ENCODE data around the gene OR1F1.
A peak's percentile ranks its signal among the peaks of the same experiment; 100 is the strongest.
"Not testable (repeated sequence)": the region's sequence is repeated elsewhere in the genome, so short reads cannot be mapped to it uniquely, and the experiment has no call there.

OR1F1 gene

DNA sequence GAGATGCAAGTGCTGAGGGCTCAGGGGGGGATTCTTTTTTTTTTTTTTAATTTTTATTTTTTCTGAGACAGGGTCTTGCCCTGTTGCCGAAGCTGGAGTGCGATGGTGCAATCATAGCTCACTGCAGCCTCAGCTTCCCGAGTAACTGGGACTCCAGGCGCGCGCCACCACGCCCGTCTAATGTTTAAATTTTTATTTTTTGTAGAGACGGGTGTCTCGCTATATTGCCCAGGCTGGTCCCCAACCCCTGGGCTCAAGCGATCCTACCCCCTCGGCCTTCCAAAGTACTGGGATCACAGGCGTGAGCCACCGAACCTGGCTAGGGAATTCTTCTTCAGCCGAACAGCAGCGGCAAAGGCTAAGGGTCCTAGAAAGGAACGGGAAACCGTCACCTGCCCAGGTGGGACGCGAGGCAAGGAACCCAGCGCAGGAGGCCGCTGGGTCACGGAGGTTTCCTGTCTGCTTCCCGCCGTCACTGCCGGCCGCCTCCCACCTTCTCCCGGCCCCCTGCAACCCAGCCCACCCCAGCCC, 13.3 kb upstream of the OR1F1 start:
- ATAC-seq (replicated peaks): no peak
- H3K27ac Mint-ChIP-seq: peak overlapping the region; percentile 91
- no peaks in the 10 kb centered on the region for H3K9me3 Mint-ChIP-seq
- peaks cover 68 to 86% of the 10 kb centered on the region in 2 donors for H3K27me3 Mint-ChIP-seq
- peaks cover 2 to 3% of the 10 kb centered on the region in 2 donors for H3K36me3 Mint-ChIP-seq
- no peak for DNase-seq
- peak overlapping the region; percentile 70 to 73 for H3K4me3 Mint-ChIP-seq
- H3K4me1 Mint-ChIP-seq: peaks cover 26 to 35% of the 10 kb centered on the region in 2 donors

DNA sequence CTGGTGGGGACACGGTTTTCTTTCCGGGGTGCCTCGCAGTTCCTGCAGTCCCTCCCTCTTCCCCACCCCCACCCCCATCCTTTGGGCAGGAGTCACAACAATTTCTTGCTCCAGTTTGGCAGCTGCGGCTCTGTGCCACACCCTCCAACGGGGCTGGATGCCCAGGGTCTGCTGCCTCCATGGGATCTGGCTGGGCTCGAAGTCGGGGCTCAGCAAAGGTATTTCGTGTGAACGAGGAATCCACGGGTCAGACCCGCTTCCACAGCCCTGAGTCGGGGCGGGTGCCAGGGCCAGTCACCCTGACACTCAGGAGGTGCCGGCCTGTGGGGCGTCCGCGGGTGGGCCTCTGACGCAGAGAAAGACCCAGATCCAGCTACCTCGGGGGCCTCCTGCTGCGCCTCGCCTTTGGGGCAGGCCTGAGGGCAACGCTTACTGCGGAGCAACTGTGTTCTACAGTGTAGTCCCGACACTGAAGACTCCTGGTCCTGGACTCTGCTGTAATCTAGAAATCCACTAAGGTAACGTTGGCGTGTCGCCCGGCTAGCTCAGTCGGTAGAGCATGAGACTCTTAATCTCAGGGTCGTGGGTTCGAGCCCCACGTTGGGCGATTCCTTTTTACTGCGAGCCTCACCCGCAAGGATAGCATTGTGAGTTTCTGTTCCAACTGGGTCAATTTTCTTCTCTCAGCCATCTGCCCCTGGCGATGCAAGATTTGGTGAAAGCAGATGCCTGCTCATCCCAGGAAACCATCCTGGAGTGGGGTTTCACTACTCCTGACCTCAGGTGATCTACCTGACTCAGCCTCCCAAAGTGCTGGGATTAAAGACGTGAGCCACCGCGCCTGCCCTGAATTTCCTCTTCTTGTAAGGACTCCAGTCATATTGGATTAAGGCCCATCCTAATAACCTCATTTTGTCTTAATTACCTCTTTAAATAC, 12.6 kb upstream of the OR1F1 start:
- ATAC-seq (replicated peaks) (no peak), DNase-seq (no peak)
- peak overlapping the region in 1 of 2 donors; percentile 13 for H3K4me3 Mint-ChIP-seq
- peaks cover 26 to 32% of the 10 kb centered on the region in 2 donors for H3K4me1 Mint-ChIP-seq
- peak overlapping the region; percentile 81 for H3K27ac Mint-ChIP-seq
- H3K9me3 Mint-ChIP-seq: no peaks in the 10 kb centered on the region
- H3K27me3 Mint-ChIP-seq: peaks cover 69 to 85% of the 10 kb centered on the region in 2 donors
- H3K36me3 Mint-ChIP-seq: peaks cover 2 to 3% of the 10 kb centered on the region in 2 donors

DNA sequence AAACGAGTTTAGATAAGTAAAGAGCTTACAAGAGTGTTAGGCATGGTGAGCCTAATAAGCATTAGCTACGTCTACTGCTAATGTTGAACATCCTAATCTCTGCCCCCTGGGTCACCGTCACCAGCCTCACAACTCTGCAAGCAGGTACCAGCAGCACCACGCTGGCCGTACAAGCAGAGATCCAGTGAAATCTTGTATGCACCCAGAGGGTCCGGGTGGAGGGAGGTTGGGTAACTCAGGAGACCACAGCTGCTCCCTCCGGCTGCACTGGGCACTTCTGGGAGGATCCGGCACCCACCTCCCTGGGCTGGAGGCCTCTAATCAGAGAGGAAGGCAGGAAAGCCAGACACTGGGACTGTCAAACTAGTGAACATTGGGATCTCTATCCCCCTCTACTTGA, 8.4 kb upstream of the OR1F1 start:
- peaks cover 0 to 5% of the 10 kb centered on the region in 2 donors for H3K9me3 Mint-ChIP-seq
- no peak for DNase-seq
- H3K4me3 Mint-ChIP-seq: no peak overlapping the region
- peaks cover 10 to 11% of the 10 kb centered on the region in 2 donors for H3K36me3 Mint-ChIP-seq
- no peak overlapping the region for H3K27ac Mint-ChIP-seq
- peaks cover 80 to 89% of the 10 kb centered on the region in 2 donors for H3K27me3 Mint-ChIP-seq
- no peak for ATAC-seq (replicated peaks)
- peaks cover 19 to 21% of the 10 kb centered on the region in 2 donors for H3K4me1 Mint-ChIP-seq

DNA sequence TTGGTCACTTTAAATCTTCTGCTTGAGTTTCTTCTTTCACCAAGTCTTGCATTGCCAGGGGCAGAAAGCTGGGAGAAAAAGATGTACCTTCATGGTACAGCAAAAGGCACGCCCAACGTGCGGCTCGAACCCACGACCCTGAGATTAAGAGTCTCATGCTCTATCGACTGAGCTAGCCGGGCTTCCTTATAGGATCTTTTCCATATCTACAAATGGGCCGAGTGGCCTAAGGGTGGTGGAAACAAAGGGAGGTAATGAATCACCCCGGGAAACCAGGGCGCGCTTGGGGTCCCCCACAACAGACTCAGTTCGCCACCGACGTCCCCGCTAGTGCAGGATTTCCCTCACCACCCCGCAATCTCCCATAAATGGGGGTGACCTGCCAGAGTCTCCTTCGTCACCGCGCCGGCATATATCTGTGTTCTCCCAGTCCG, 7.5 kb upstream of the OR1F1 start:
- Mint-ChIP-seq H3K27ac (no peak overlapping the region), H3K27me3 (peaks cover 78 to 86% of the 10 kb centered on the region in 2 donors), H3K36me3 (peaks cover 10 to 11% of the 10 kb centered on the region in 2 donors), H3K4me3 (no peak overlapping the region), H3K9me3 (peaks cover 0 to 5% of the 10 kb centered on the region in 2 donors), H3K4me1 (peaks cover 19 to 21% of the 10 kb centered on the region in 2 donors)
- ATAC-seq (replicated peaks) (no peak), DNase-seq (no peak)

DNA sequence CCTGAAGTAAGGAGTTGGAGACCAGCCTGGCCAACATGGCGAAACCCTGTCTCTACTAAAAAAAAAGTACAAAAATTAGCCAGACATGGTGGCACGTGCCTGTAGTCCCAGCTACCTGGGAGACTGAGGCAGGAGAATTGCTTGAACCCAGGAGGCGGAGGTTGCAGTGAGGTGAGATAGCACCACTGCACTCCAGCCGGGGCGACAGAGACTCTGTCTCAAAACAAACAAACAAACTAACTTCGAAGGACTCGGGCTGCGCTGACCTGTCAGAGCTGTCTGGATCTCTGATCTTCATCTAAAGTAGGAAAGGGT, 5.8 kb upstream of the OR1F1 start:
- Mint-ChIP-seq H3K36me3 (peaks cover 10 to 11% of the 10 kb centered on the region in 2 donors), H3K4me1 (peaks cover 16 to 21% of the 10 kb centered on the region in 2 donors), H3K27me3 (peaks cover 84 to 87% of the 10 kb centered on the region in 2 donors), H3K27ac (peak overlapping the region; percentile 92), H3K4me3 (peak overlapping the region; percentile 86 to 88)
- not testable (repeated sequence) for H3K9me3 Mint-ChIP-seq; ATAC-seq (replicated peaks); DNase-seq

DNA sequence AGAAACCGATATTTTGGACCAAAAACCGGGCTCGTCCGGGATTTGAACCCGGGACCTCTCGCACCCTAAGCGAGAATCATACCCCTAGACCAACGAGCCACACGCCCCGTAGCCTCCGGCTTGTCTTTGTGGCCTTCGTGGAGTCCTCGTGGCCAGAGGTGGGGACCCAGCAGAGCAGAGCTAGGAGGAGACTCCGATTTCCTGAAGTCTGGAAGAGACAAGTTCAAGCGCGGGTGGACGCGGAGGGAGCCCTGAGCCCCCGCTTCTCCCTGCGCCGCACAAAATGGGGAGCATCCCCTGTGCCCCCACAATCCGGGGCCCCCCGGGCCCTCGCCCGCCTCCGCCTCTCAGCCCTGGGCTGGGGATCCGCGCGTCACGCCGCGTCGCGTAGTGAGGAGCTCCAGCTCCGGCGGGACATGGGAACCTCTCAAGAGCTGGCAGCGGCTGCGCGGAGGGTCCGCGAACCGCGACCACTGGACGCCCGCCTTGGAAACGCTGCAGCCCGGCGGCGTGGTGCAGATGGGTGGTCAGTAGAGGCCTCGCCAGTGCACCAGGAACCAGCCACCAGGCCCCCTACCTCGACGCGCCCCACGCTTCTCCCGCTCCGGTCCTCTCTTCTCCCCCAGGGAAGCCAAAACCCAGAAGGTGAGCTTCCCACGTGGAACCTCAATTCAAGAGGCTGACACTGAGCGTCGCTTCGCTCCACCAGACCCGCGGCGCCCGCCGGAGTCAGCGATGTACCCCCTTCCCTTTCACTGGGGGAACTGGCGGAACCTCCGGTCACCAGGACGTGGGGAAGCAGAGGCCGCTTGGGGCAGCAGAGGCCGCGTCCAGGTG, 5.2 kb upstream of the OR1F1 start:
- peaks cover 2 to 5% of the 10 kb centered on the region in 2 donors for H3K9me3 Mint-ChIP-seq
- H3K27ac Mint-ChIP-seq: peak overlapping the region; percentile 92
- H3K36me3 Mint-ChIP-seq: peaks cover 10 to 14% of the 10 kb centered on the region in 2 donors
- H3K4me1 Mint-ChIP-seq: peaks cover 18 to 24% of the 10 kb centered on the region in 2 donors
- H3K27me3 Mint-ChIP-seq: peaks cover 84 to 87% of the 10 kb centered on the region in 2 donors
- DNase-seq (no peak), ATAC-seq (replicated peaks) (peak; percentile 58 to 68)
- peak overlapping the region; percentile 86 to 88 for H3K4me3 Mint-ChIP-seq

DNA sequence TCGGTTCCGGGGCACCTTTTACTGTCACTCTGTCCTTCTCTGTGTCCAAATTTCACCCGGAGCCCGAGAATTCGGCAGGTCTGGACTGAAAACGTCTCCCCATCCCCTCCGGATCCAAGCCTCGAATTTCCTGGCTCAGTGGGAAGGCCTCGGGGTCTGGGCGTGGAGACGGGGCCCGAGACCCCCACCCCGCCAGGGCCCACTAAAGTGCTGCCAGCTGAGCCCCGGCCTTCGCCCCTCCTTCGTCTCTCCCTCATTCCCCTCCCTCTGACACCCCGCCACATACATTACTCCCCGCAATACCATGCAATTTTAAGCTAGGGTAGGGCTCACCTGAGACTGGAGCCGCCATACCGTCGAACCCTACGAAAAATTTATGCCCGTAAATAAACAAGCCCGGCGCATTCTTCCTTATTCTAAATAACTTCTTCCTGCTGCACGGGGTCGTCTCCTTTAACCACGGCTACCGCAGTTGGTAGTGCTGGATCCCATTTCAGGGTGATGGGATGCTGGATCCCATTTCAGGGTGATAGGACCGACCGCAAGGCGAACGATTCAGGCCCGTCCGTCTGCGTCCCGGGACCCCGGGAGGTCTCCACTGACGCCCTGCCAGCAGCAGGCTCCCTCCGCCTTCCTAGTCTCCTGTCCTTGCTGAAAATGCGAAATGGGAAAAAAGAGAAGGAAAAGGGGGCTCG, 4.4 kb upstream of the OR1F1 start:
- H3K4me1 Mint-ChIP-seq: peaks cover 19 to 30% of the 10 kb centered on the region in 2 donors
- peak overlapping the region; percentile 86 to 88 for H3K4me3 Mint-ChIP-seq
- DNase-seq (no peak), ATAC-seq (replicated peaks) (no peak)
- peaks cover 83 to 90% of the 10 kb centered on the region in 2 donors for H3K27me3 Mint-ChIP-seq
- H3K9me3 Mint-ChIP-seq: peaks cover 2 to 5% of the 10 kb centered on the region in 2 donors
- H3K36me3 Mint-ChIP-seq: peaks cover 10 to 18% of the 10 kb centered on the region in 2 donors
- peak overlapping the region; percentile 90 for H3K27ac Mint-ChIP-seq

DNA sequence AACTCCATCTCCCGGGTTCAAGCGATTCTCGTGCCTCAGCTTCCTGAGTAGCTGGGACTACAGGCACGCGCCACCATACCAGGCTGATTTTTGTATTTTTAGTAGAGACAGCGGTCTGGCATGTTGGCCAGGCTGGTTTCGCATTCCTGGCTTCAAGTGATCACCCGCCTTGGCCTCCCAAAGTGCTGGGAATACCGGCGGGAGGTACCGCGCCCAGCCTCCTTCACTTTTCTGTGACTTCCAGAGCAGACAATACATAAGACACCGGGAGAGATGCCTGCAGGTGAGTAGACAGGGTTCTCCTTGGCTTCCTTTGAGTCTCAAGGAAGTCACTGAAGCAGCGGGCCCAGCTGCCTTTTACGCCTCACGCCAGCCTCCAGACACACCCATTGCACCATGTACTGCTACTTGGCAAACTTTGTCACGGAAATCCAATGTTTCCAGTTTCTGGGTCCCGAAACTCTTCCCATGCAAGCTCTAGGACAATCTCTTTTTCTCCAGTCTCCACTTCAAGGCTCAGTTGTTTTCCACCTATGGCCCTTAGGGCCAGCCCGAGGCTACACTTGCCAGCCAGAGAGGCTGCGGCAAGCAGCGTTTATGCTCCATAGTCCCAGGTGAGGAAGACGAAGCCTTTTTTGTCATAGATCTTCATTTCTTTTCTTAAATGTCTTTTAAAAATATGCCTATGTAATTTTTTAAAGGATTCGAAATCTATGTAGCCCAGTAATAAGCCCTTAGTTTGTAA, 886 bp upstream of the OR1F1 start:
- Mint-ChIP-seq H3K4me3 (no peak overlapping the region), H3K27me3 (peaks cover 81 to 94% of the 10 kb centered on the region in 2 donors), H3K4me1 (peaks cover 34 to 47% of the 10 kb centered on the region in 2 donors), H3K36me3 (peaks cover 10 to 21% of the 10 kb centered on the region in 2 donors), H3K27ac (peak overlapping the region; percentile 5), H3K9me3 (peaks cover 4 to 5% of the 10 kb centered on the region in 2 donors)
- ATAC-seq (replicated peaks): no peak
- DNase-seq: no peak

DNA sequence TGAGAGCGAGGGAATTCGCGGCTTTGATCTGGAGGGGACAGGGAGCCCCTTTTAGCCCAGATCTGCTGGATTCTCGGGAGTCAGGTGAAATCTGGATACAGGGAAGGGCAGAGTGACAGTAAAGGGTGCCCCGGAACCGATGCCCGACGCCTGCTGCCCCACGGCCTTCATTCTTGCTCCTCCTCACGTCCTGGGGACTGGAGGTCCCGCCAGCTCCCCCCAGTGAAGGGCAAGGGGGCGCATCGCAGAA, 596 bp downstream of the OR1F1 start:
- ATAC-seq (replicated peaks): peak in 1 of 2 donors; percentile 2
- Mint-ChIP-seq H3K27ac (peak overlapping the region; percentile 96), H3K4me3 (peak overlapping the region; percentile 60 to 79), H3K4me1 (peaks cover 24 to 34% of the 10 kb centered on the region in 2 donors), H3K9me3 (peaks cover 4 to 5% of the 10 kb centered on the region in 2 donors), H3K36me3 (peaks cover 5 to 15% of the 10 kb centered on the region in 2 donors), H3K27me3 (peaks cover 69 to 94% of the 10 kb centered on the region in 2 donors)
- DNase-seq: no peak

DNA sequence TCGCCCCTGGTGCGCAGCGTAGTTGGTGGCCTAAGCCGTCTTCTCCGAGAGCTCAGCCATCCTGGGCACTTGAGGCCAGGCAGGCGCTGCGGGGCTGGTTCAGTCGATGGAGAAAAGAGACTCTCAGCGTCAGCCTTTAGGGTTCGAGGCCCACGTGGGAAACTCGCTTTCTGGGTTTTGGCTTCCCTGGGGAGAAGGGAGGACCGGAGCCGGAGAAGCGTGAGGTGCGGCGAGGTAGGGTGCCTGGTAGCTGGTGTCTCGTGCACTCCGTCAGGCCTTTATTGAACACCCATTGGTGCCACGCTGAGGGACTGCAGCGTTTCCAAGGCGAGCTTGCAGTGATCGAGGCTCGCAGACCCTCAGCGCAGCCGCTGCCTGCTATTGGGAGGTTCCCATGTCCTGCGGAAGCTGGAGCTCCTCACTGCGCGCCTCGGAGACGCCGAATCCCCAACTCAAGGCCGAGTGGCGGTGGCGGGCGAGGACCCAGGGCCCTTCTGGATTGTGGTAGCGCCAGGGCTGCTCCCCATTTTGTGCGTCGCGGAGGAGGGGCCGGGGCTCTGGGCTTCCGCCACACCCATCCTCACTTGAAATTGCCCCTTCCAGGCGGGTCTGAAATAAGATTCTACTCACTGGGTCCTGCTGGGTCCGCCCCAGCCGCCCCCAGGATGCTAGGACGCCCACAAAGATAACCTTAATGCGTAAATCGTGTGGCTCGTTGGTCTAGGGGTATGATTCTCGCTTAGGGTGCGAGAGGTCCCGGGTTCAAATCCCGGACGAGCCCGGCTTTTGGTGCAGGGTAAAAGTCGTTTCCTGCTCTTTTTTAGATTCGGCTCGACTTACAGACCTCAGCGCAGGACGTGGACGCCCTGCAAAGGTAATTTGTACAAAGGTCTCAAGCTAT, 1.2 kb downstream of the OR1F1 start:
- DNase-seq (no peak), ATAC-seq (replicated peaks) (peak; percentile 27 to 38)
- H3K9me3 Mint-ChIP-seq: peaks cover 1 to 4% of the 10 kb centered on the region in 2 donors
- peaks cover 0 to 11% of the 10 kb centered on the region in 2 donors for H3K36me3 Mint-ChIP-seq
- peaks cover 18 to 28% of the 10 kb centered on the region in 2 donors for H3K4me1 Mint-ChIP-seq
- H3K4me3 Mint-ChIP-seq: peak overlapping the region; percentile 60 to 79
- peaks cover 69 to 94% of the 10 kb centered on the region in 2 donors for H3K27me3 Mint-ChIP-seq
- H3K27ac Mint-ChIP-seq: peak overlapping the region; percentile 96

DNA sequence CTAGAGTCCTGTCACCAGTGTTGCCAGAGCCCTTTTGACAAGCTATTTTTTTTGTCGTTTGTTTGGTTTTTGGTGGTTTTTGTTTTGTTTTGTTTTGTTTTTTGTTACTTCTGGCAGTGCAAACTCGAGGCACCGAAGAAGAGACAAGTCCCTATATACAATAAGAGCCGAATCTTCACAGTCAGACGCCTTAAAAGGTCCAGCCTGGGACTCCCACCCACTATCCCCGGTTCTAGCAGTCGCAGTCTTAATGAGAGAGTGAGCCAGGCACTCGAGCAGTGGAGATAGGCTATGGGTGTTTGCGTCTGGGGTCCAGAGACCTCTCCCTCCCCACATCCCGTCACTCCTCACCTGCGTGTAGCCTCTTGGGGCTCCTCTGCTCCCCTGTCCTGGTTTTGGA, 1.9 kb downstream of the OR1F1 start:
- Mint-ChIP-seq H3K27me3 (peaks cover 70 to 95% of the 10 kb centered on the region in 2 donors), H3K27ac (peak overlapping the region; percentile 96), H3K4me3 (peak overlapping the region; percentile 64 to 65), H3K4me1 (peaks cover 18 to 26% of the 10 kb centered on the region in 2 donors), H3K9me3 (peaks cover 0 to 4% of the 10 kb centered on the region in 2 donors), H3K36me3 (peaks cover 0 to 10% of the 10 kb centered on the region in 2 donors)
- ATAC-seq (replicated peaks) (no peak), DNase-seq (no peak)

DNA sequence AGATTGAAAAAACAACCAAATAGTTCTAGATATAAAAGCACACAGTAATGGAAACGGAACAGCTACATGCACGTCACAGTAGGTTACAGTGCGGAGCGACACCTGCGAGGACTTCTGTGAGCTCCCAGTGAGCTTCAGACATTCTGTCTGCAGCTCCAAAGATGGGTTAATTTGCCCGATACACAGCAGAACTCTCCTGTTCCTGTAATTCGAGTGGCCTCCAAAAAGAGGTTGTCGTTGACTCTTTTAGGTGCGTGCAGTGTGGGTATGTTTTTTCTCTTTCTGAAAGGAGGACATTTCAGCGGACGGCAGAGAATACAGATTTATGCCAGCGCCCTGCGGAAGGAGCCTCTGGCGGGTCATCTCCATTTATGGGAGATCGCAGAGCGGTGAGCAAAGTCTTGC, 2.9 kb downstream of the OR1F1 start:
- Mint-ChIP-seq H3K9me3 (peaks cover 0 to 4% of the 10 kb centered on the region in 2 donors), H3K36me3 (peaks cover 0 to 10% of the 10 kb centered on the region in 2 donors), H3K27me3 (peaks cover 73 to 94% of the 10 kb centered on the region in 2 donors), H3K4me1 (peaks cover 18 to 26% of the 10 kb centered on the region in 2 donors), H3K27ac (peak overlapping the region; percentile 59), H3K4me3 (peak overlapping the region in 1 of 2 donors; percentile 44)
- DNase-seq (no peak), ATAC-seq (replicated peaks) (no peak)

All from stimulated activated naive B cell treated with anti-CD40 and anti-IgM and Interleukin-4, amounts not matched to agents 10 μg/mL and 1 μg/mL and 100 μg/mL, for 72 hours (primary cell).